Stimulated activated memory B cell treated with anti-CD40 and anti-IgM and Interleukin-4, amounts not matched to agents 10 μg/mL and 1 μg/mL and 100 μg/mL, for 72 hours (primary cell): ENCODE measurements around the gene TRPM3.
"Not testable (repeated sequence)": the region's sequence is repeated elsewhere in the genome, so short reads cannot be mapped to it uniquely, and the experiment has no call there.

Experiments
- ATAC-seq: fragments of 150-1000 bp; cut with Tn5 transposase; 2 replicates; pipeline ENCODE4 v1.10.0; 2021
- H3K27ac Mint-ChIP-seq: one replicate; pipeline ENCODE4 v1.8.0; 2022; ENCODE audit warnings: mild to moderate bottlenecking, mixed read lengths
- H3K27me3 Mint-ChIP-seq: one replicate; pipeline ENCODE4 v1.8.0; 2022; ENCODE audit warnings: mixed read lengths
- H3K36me3 Mint-ChIP-seq: one replicate; pipeline ENCODE4 v1.8.0; 2022; ENCODE audit warnings: mixed read lengths
- H3K4me1 Mint-ChIP-seq: one replicate; pipeline ENCODE4 v1.8.0; 2022; ENCODE audit warnings: mixed read lengths
- H3K4me3 Mint-ChIP-seq: one replicate; pipeline ENCODE4 v1.8.0; 2022; ENCODE audit warnings: mild to moderate bottlenecking, moderate library complexity, mixed read lengths
- H3K9me3 Mint-ChIP-seq: one replicate; pipeline ENCODE4 v1.8.0; 2022; ENCODE audit warnings: mixed read lengths

TRPM3 gene

DNA sequence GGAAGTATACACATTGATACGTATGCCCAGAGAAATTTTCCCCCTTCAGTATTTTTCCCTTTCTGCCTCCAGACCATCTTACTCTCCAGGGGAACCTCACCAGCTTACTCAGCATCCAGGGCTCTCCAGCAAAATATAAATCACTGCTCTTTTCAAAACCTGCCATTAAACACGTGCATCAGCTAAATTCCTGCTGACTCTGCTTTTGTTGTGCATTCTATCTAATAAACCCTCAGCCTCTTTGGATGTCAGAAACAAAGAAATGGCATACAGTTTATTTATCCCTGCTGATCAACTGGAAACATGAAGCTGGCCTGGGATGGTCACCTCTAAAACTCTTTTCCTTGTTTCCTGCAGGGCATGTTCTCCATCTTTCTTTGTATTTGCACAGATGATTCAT lies 126.8 kb downstream of the TRPM3 start:
- Mint-ChIP-seq H3K4me3 (no peak overlapping the region), H3K27ac (no peak overlapping the region), H3K36me3 (no peaks in the 10 kb centered on the region), H3K9me3 (no peaks in the 10 kb centered on the region), H3K4me1 (no peaks in the 10 kb centered on the region), H3K27me3 (no peaks in the 10 kb centered on the region)
- ATAC-seq = no peak

DNA sequence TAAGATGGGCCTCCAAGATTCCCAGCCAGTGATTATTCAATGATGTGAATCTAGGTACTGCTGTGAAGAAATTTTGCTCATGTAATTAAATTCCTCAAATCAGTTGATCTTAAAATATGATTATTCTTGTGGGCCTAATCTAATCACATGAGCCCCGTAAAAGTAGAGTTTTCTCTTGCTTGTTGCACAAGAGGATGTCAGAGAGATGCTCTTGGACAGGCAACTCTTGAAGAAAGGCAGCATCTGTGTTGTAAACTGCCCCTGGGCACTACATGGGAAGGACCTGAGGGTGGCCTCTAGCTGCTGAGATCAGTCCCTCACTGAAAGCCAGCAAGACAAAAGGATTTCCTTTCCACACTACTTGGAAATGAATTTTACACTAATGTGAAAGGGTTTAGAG lies 132.9 kb downstream of the TRPM3 start:
- no peak for ATAC-seq
- H3K27ac Mint-ChIP-seq = no peak overlapping the region
- no peak overlapping the region for H3K4me3 Mint-ChIP-seq
- no peaks in the 10 kb centered on the region for H3K27me3 Mint-ChIP-seq
- no peaks in the 10 kb centered on the region for H3K9me3 Mint-ChIP-seq
- no peaks in the 10 kb centered on the region for H3K36me3 Mint-ChIP-seq
- H3K4me1 Mint-ChIP-seq = no peaks in the 10 kb centered on the region

GRCh38 chr9:70987986-70988385 lies 133.4 kb downstream of the TRPM3 start:
- no peaks in the 10 kb centered on the region for H3K36me3 Mint-ChIP-seq
- peaks cover 3% of the 10 kb centered on the region for H3K9me3 Mint-ChIP-seq
- no peaks in the 10 kb centered on the region for H3K4me1 Mint-ChIP-seq
- no peaks in the 10 kb centered on the region for H3K27me3 Mint-ChIP-seq
- H3K27ac Mint-ChIP-seq = no peak overlapping the region
- H3K4me3 Mint-ChIP-seq = no peak overlapping the region
- ATAC-seq = no peak

GRCh38 chr9:70986984-70987383 lies 134.4 kb downstream of the TRPM3 start:
- Mint-ChIP-seq H3K27me3 (no peaks in the 10 kb centered on the region), H3K36me3 (no peaks in the 10 kb centered on the region), H3K4me3 (no peak overlapping the region), H3K9me3 (peaks cover 5% of the 10 kb centered on the region), H3K4me1 (no peaks in the 10 kb centered on the region), H3K27ac (no peak overlapping the region)
- ATAC-seq = no peak

DNA sequence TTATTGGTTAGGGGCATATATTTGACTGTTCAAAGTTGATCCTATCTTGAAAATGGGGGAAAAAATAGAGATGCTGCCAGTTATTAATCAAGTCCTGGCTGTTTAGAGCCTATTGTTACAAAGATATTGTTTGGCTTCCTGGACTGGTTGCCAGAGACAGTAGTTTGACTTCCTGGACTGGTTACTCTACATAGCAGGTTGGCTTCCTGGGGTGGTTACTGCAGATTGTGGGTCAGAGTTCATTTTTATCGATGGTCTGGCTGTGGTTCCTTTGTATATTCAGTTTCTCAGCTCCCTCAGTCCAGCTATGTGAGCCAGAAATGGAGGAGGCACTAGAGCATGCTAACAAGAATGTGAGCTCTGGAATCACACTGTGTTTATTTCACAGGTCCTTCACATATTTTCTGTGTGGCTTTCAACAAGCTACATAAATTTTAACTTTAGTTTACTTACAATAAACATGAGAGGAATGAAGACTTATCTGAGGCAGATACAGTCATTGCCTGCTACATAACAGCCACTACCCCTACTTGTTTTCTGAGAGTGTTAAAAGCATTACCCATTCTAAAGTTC lies 137.6 kb downstream of the TRPM3 start:
- Mint-ChIP-seq H3K27me3 (no peaks in the 10 kb centered on the region), H3K9me3 (peaks cover 5% of the 10 kb centered on the region), H3K4me1 (no peaks in the 10 kb centered on the region), H3K4me3 (no peak overlapping the region), H3K36me3 (no peaks in the 10 kb centered on the region), H3K27ac (no peak overlapping the region)
- ATAC-seq = no peak

- no peaks in the 10 kb centered on the region for H3K36me3 Mint-ChIP-seq
- H3K9me3 Mint-ChIP-seq = peaks cover 5% of the 10 kb centered on the region
- no peaks in the 10 kb centered on the region for H3K4me1 Mint-ChIP-seq
- H3K4me3 Mint-ChIP-seq = no peak overlapping the region
- no peak overlapping the region for H3K27ac Mint-ChIP-seq
- ATAC-seq = no peak
- H3K27me3 Mint-ChIP-seq = no peaks in the 10 kb centered on the region
Measured at GRCh38 chr9:70981312-70981711, 140.1 kb downstream of the TRPM3 start.

DNA sequence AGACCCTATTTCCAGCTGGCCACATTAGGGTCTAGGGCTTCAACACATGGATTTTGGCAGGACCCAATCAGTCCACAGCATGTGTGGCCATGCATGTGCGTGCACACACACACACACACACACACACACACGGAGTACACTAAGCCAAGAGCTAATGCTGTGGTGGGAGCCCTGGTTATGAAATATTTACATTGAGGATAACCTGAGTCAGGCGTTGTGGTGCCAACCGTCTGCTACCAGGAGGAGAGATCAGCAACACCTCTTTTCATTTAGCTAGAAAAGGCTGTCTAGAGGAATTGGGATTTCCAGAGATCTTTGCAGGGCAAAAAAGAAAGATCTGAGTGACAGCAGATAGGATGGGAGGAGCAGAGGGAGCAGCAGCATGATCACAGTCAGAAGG lies 141.5 kb downstream of the TRPM3 start:
- no peak overlapping the region for H3K4me3 Mint-ChIP-seq

GRCh38 chr9:70978085-70978484 lies 143.3 kb downstream of the TRPM3 start:
- Mint-ChIP-seq H3K9me3 (peaks cover 2% of the 10 kb centered on the region), H3K4me1 (no peaks in the 10 kb centered on the region), H3K27me3 (no peaks in the 10 kb centered on the region), H3K27ac (no peak overlapping the region), H3K4me3 (no peak overlapping the region), H3K36me3 (no peaks in the 10 kb centered on the region)
- no peak for ATAC-seq

More for the DNA sequence above, 141.5 kb downstream of the TRPM3 start:
- Mint-ChIP-seq H3K4me1 (no peaks in the 10 kb centered on the region), H3K36me3 (no peaks in the 10 kb centered on the region), H3K27ac (no peak overlapping the region), H3K27me3 (no peaks in the 10 kb centered on the region), H3K9me3 (peaks cover 5% of the 10 kb centered on the region)
- no peak for ATAC-seq

GRCh38 chr9:70975821-70976220 lies 145.6 kb downstream of the TRPM3 start:
- Mint-ChIP-seq H3K27ac (no peak overlapping the region), H3K4me3 (no peak overlapping the region)
- no peak for ATAC-seq

DNA sequence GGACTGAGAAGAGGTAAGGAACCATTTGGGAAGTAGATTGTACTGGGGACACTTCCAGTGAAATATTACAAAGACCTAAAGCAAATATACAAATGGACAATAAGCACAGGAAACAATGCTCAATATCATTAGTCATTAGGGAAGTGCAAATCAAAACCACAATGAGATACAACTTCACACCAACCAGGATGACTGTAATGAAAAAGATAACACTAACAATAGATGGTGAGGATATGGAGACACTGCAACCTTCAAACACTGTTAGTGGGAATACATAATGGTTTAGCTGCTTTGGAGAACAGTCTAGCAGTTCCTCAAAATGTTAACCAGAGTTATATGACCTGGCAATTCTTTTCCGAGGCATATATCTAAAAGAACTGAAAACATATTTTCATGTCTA lies 149.7 kb downstream of the TRPM3 start:
- no peak for ATAC-seq
- no peak overlapping the region for H3K4me3 Mint-ChIP-seq
- H3K27ac Mint-ChIP-seq = no peak overlapping the region
- H3K4me1 Mint-ChIP-seq = no peaks in the 10 kb centered on the region
- peaks cover 3% of the 10 kb centered on the region for H3K9me3 Mint-ChIP-seq
- H3K27me3 Mint-ChIP-seq = no peaks in the 10 kb centered on the region
- no peaks in the 10 kb centered on the region for H3K36me3 Mint-ChIP-seq

More at GRCh38 chr9:70975821-70976220, 145.6 kb downstream of the TRPM3 start:
- Mint-ChIP-seq H3K27me3 (no peaks in the 10 kb centered on the region), H3K9me3 (peaks cover 3% of the 10 kb centered on the region), H3K36me3 (no peaks in the 10 kb centered on the region), H3K4me1 (no peaks in the 10 kb centered on the region)

DNA sequence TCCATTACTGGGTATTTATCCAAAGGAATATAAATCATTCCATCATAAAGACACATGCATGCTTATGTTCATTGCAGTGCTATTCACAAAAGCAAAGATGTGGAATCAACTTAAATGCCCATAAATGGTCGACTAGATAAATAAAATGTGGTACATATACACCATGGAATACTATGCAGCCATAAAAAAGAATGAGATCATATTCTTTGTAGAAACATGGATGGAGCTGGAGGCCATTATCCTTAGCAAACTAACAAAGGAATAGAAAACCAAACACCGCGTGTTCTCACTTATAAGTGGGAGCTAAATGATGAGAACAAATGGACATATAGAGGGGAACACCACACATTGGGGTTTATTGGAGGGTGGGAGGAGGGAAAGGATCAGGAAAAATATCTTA lies 155.0 kb downstream of the TRPM3 start:
- not testable (repeated sequence) for H3K9me3 Mint-ChIP-seq, H3K4me3 Mint-ChIP-seq, H3K27me3 Mint-ChIP-seq, H3K27ac Mint-ChIP-seq, H3K4me1 Mint-ChIP-seq, H3K36me3 Mint-ChIP-seq, ATAC-seq

DNA sequence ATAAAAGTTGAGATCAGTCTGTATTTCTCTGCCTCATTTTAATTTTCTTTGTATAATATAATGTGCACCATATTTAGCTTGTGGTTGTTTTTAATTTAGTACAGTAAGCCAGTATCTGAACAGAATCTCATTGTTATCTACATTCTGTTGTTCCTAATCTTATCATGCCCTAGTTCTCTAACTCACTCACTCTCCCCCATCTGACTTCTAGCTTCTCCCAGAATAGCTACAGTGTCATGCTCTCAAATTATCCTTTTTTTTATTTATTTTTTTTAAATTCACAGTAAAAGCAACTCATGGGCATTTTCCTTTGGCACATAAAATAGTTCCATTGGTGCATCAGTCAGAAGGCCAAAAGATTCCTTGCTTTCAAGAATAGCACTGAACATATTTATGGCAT lies 156.6 kb downstream of the TRPM3 start:
- no peak overlapping the region for H3K27ac Mint-ChIP-seq
- H3K27me3 Mint-ChIP-seq = no peaks in the 10 kb centered on the region
- no peak for ATAC-seq
- H3K36me3 Mint-ChIP-seq = no peaks in the 10 kb centered on the region
- no peaks in the 10 kb centered on the region for H3K9me3 Mint-ChIP-seq
- H3K4me1 Mint-ChIP-seq = no peaks in the 10 kb centered on the region
- no peak overlapping the region for H3K4me3 Mint-ChIP-seq

DNA sequence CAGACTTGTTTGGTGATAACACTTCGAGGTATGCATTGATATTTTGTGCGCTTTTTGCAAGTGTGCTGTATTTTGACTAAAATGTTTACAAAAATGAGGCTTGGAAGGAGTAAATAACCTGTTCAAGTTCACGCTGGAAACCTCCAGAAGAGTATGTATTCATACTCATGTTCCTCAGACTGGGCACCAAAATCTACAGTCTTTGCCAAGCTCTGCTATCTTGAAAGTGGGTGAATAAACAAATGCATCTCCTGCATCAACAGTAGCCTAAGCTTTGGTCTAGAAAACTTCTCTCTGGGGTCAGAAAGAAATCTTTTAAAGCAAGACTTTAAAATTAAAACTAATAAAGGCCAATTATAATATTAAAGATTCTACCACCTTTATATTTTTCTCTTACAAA lies 157.9 kb downstream of the TRPM3 start:
- H3K9me3 Mint-ChIP-seq = no peaks in the 10 kb centered on the region
- ATAC-seq = no peak
- H3K27me3 Mint-ChIP-seq = no peaks in the 10 kb centered on the region
- H3K27ac Mint-ChIP-seq = no peak overlapping the region
- H3K36me3 Mint-ChIP-seq = no peaks in the 10 kb centered on the region
- no peak overlapping the region for H3K4me3 Mint-ChIP-seq
- no peaks in the 10 kb centered on the region for H3K4me1 Mint-ChIP-seq

GRCh38 chr9:70962761-70963440 lies 158.5 kb downstream of the TRPM3 start:
- H3K36me3 Mint-ChIP-seq = no peaks in the 10 kb centered on the region
- no peaks in the 10 kb centered on the region for H3K27me3 Mint-ChIP-seq
- no peak for ATAC-seq
- no peaks in the 10 kb centered on the region for H3K4me1 Mint-ChIP-seq
- H3K27ac Mint-ChIP-seq = no peak overlapping the region
- no peak overlapping the region for H3K4me3 Mint-ChIP-seq
- no peaks in the 10 kb centered on the region for H3K9me3 Mint-ChIP-seq

DNA sequence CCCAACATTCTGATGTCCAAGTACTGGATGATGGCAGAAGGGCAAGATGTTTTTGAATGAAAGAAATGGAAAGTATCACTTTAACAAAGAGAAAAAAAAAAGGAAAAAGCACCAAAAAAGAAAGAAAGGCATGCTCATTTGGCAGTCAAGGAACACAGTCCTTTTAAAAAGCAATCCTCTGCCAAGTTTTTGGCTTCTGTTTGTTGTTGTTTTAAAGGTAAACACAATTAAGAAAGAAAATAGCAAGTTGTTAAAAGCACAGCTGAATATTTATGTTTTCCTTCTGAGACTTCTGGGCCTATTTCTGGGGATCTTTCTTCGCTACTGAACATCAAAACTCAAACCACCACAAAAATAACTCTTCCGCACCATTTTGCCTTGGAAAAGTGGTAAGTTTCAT lies 162.1 kb downstream of the TRPM3 start:
- no peaks in the 10 kb centered on the region for H3K4me1 Mint-ChIP-seq
- no peak overlapping the region for H3K4me3 Mint-ChIP-seq
- H3K27ac Mint-ChIP-seq = no peak overlapping the region

GRCh38 chr9:70954596-70955143 lies 166.8 kb downstream of the TRPM3 start:
- ATAC-seq = no peak

More for the DNA sequence above, 162.1 kb downstream of the TRPM3 start:
- H3K9me3 Mint-ChIP-seq = no peaks in the 10 kb centered on the region
- ATAC-seq = no peak
- H3K27me3 Mint-ChIP-seq = no peaks in the 10 kb centered on the region
- no peaks in the 10 kb centered on the region for H3K36me3 Mint-ChIP-seq

More at GRCh38 chr9:70954596-70955143, 166.8 kb downstream of the TRPM3 start:
- Mint-ChIP-seq H3K27me3 (no peaks in the 10 kb centered on the region), H3K4me3 (no peak overlapping the region), H3K9me3 (no peaks in the 10 kb centered on the region), H3K4me1 (no peaks in the 10 kb centered on the region), H3K27ac (no peak overlapping the region), H3K36me3 (no peaks in the 10 kb centered on the region)
